Adrenal gland (tissue), 5 donors: ENCODE measurements around the gene TAPT1.

Experiments used
- CTCF ChIP-seq, 6 experiments: fragments of 450-650 bp in 4 of 6; fragments of 200-600 bp in 2 of 6; sonication (generic) in 1 of 6; IDR thresholded peaks; 1 replicate in 5 of 6; 2 replicates in 1 of 6; pipeline versions ENCODE4 v1.5.1 to v1.8.0; 2016 to 2021; ENCODE audit warnings: antibody characterized with exemption in 6 of 6, mild to moderate bottlenecking in 2 of 6, moderate library complexity in 1 of 6
- POLR2A ChIP-seq, 2 donors: fragments of 450-650 bp; IDR thresholded peaks; one replicate each; pipeline ENCODE4 v1.6.1; 2017; ENCODE audit warnings: antibody characterized with exemption in 2 of 2, mild to moderate bottlenecking in 2 of 2, moderate library complexity in 1 of 2
- donor health status: DM: no; HTN: no; CAD: no.

- TF ChIP-seq CTCF (IDR thresholded peaks at IDR 0.05) (no peak), POLR2A (IDR thresholded peaks at IDR 0.05) (no peak)
These were observed 83.5 kb downstream of the TAPT1 start for GRCh38 chr4:16142598-16143310.
